Measurements from ENCODE around the gene CHAT. TPM values are rescaled to one million over a fixed set of nuclear protein-coding genes. Genes with fewer than 3 reads are reported as not detected.

CHAT gene
- total RNA-seq, 1 donor = not detected

- TF ChIP-seq CTCF (IDR thresholded peaks at IDR 0.05; ENCODE audit: insufficient read depth, low read length) = no peak
- DNase-seq (ENCODE audit: low read depth) = no peak
- no peak overlapping the region for H3K4me3 ChIP-seq (ENCODE audit: low read depth, low read length)
These were observed 86.4 kb downstream of the CHAT start for GRCh38 chr10:49700211-49700610.

- no peak for TF ChIP-seq CTCF (IDR thresholded peaks at IDR 0.05; ENCODE audit: insufficient read depth, low read length)
- no peak overlapping the region for H3K4me3 ChIP-seq (ENCODE audit: low read depth, low read length)
- no peak for DNase-seq (ENCODE audit: low read depth)
These were observed 87.2 kb downstream of the CHAT start for GRCh38 chr10:49700997-49701396.

- no peak for DNase-seq (ENCODE audit: low read depth)
- TF ChIP-seq CTCF (IDR thresholded peaks at IDR 0.05; ENCODE audit: insufficient read depth, low read length) = no peak
These were observed 93.7 kb downstream of the CHAT start for GRCh38 chr10:49707585-49707984.

GRCh38 chr10:49709934-49710333, 96.1 kb downstream of the CHAT start:
- no peak for TF ChIP-seq CTCF (IDR thresholded peaks at IDR 0.05; ENCODE audit: insufficient read depth, low read length)
- no peak overlapping the region for H3K4me3 ChIP-seq (ENCODE audit: low read depth, low read length)
- no peak for DNase-seq (ENCODE audit: low read depth)

More at GRCh38 chr10:49707585-49707984, 93.7 kb downstream of the CHAT start:
- no peak overlapping the region for H3K4me3 ChIP-seq (ENCODE audit: low read depth, low read length)

GRCh38 chr10:49710966-49711365, 97.1 kb downstream of the CHAT start:
- TF ChIP-seq CTCF (IDR thresholded peaks at IDR 0.05; ENCODE audit: insufficient read depth, low read length) = no peak
- DNase-seq (ENCODE audit: low read depth) = no peak
- no peak overlapping the region for H3K4me3 ChIP-seq (ENCODE audit: low read depth, low read length)

- H3K4me3 ChIP-seq (ENCODE audit: low read depth, low read length) = no peak overlapping the region
- no peak for TF ChIP-seq CTCF (IDR thresholded peaks at IDR 0.05; ENCODE audit: insufficient read depth, low read length)
- no peak for DNase-seq (ENCODE audit: low read depth)
These were observed 97.6 kb downstream of the CHAT start for GRCh38 chr10:49711481-49711880.

GRCh38 chr10:49713266-49713665, 99.4 kb downstream of the CHAT start:
- no peak for DNase-seq (ENCODE audit: low read depth)
- TF ChIP-seq CTCF (IDR thresholded peaks at IDR 0.05; ENCODE audit: insufficient read depth, low read length) = no peak
- no peak overlapping the region for H3K4me3 ChIP-seq (ENCODE audit: low read depth, low read length)
